Epidermal melanocyte (primary cell): ENCODE results near the gene RUBCNL.

ENCODE experiments used
- DNase-seq: peaks from one replicate; pipeline ENCODE4 v3.0.0; 2011; ENCODE audit warnings: low spot score; ENCODE audit not compliant: insufficient read length

Gene RUBCNL

DNA sequence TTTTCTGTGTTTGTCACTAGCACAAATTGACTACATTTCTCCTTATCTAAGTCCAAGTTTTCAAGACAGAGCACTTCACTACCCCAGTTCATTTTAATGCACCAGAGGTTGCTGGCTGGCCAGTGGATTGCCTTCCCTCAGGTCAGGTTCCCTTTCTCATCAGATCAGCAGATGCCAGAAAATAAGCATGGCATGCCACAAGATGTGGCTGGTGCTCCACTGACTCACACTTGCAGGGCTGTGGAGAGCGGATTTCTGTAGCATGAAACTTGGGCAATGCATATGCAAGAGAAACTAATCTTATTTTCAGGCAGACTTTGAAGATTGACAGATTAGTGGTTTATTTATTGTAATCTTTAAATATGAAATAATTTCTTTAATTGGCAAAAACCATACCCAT, 79.5 kb downstream of the RUBCNL start:
- DNase-seq, result no peak

DNA sequence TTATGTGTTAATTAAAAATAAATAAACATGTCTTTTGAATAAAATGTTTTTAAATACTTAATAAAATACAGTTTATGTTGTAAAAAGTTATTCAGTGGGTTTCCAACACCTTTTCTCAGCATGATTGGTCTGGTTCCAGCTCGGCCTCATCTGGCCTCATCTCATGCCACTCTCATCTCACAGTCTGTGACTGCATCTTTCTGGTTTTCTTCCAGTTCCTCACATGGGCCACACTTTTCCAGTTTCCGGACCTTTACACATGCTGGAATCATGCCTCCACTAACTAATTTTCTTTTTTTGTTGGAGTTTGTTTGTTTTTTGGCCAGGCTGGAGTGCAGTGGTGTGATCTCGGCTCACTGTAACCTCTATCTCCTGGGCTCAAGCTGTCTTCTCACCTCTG, 82.5 kb downstream of the RUBCNL start:
- no peak for DNase-seq

DNA sequence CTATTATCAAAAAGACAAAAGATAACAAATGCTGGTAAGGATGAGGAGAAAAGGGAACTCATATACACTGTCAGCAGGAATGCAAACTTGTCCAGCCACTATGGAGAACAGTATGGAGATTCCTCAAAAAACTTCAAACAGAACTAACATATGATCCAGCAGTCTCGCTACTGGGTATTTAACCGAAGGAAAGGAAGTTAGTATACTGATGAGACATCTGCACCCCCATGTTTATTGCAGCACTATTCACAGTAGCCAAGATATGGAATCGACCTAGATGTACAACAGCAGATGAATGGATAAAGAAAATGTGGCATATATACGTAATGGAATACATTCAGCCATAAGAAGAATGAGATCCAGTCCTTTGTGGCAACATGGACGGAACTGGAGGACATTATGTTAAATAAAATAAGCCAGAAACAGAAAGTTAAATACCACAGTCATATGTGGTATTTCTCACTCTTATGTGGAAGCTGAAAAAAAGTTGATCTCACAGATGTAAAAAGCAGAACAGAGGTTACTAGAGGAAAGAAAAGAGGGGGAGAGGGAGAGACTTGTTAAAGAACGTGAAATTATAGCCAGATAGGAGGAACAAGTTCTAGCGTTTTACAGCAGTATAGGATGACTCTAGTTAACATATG, 83.2 kb downstream of the RUBCNL start:
- no peak for DNase-seq

DNA sequence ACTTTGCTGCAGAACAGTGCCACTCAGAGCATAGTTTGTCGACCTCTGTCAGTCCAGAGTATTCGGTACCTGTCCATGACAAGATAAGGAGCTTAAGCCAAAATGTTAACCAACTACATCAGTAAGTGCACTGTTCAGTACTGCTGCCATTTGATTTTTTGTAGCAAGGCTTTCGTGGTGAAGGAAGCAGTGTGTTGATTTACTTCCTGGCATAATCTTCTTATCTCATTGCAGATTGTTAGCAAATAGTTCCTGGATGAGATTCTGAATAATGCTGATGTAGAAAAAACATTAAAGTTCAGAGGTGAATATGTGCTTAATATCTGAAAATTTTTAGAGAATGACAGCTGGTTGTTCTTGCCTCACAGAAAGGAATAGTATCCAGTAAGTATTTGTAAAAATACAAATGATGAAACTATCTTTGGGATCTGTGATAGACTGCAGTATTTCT, 89.7 kb downstream of the RUBCNL start:
- no peak for DNase-seq

DNA sequence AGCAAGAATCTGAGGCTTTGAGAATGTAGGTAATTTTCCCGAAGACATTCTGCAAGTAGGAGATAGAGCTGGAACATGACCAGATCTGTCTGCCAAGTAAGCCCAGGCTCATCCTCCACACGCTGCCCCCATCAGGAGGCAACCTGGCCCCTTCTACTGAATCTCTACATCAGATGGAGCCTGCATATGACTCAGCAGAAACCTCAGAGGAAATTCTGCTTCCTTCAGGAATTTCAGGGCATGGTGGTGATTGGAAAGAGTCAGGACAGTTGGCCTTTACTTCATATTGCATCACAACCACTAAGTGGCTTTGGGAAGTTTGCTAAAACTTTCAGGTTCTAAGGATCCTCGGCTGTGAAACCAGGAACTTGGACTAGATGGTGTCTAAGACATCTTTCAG, 90.1 kb downstream of the RUBCNL start:
- DNase-seq, result no peak

DNA sequence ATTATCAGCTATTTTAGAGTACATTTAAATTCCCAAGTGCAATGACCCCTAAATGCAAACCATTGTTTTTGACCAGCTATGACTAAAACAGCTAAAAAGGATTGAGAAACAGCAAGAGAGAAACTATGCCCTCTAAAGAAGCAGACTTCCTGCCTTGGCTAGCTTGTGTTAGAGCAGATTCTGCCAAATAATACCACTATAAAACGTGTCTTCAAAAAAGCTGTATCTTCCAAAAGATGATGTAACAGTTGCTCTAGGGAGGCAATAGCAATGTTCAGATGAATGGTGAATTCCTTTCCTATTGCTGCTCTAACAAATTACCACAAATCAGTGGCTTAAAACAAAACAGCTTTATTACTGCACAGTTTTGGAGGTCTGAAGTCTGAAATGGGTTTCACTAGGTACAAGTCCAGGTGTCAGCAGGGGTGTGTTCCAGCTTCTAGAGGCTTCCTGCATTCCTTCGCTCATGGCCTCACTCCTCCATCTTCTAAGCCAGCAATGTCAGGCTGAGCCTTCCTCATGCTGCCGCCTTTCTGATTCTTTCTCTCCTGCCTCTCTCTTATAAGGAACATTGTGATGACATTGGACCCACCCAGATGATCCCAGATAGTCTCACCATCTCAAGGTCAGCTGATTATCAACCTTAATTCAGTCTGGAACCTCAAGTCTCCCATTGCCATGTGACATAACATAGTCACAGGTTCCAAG, 90.8 kb downstream of the RUBCNL start:
- peak; percentile 50 for DNase-seq

DNA sequence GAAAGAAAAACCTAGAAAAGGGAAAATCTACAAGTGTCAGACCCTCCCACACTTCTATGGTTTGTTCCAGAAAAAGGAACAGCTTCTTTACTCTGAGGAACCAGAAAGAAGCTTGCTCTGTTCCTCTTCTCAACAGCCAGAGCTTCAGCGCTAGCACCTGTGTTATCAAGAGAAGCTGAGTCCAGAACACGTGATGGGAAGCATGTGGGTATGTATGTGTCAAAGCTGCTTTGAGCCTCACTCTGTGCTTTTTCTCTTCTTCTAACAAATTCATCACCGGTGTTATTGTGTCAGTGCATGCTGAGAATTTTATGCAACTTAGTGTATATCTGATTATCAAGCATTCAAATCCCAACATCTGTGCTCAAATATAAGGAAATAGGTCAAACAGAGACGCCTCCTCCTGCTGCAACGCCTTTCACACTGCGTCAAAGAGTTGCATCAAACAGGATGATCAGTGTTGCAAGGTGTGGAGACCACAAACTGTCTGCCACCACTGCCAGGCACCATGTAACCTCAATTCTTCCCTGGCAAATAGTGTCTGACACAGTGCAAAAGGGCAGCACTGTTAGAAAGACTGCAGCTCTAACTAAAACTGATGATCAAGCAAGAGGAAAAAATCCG, 91.4 kb downstream of the RUBCNL start:
- DNase-seq, result no peak

DNA sequence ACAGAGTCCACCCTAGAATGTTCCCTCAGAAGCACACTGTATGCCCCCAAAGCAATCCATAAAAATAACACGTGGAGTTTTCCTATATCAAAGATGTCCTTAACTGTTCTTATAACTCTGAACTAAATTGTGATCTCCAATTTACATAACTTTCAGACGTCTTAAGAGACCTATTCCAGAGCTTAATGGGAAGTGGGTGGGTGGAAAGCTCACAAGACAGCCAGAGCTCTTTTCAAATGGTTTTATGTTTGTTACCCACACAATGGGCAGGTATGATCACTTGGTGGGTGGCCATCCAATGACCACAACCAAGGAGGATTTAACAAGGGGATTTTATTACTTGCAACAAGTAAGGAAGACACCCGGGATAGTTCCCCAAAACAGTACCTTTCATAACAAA, 93.6 kb downstream of the RUBCNL start:
- no peak for DNase-seq
